Measurements from ENCODE around the gene PRKN.

- TF ChIP-seq, protein P1, sequence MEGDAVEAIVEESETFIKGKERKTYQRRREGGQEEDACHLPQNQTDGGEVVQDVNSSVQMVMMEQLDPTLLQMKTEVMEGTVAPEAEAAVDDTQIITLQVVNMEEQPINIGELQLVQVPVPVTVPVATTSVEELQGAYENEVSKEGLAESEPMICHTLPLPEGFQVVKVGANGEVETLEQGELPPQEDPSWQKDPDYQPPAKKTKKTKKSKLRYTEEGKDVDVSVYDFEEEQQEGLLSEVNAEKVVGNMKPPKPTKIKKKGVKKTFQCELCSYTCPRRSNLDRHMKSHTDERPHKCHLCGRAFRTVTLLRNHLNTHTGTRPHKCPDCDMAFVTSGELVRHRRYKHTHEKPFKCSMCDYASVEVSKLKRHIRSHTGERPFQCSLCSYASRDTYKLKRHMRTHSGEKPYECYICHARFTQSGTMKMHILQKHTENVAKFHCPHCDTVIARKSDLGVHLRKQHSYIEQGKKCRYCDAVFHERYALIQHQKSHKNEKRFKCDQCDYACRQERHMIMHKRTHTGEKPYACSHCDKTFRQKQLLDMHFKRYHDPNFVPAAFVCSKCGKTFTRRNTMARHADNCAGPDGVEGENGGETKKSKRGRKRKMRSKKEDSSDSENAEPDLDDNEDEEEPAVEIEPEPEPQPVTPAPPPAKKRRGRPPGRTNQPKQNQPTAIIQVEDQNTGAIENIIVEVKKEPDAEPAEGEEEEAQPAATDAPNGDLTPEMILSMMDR (IDR thresholded peaks at IDR 0.05; ENCODE audit: extremely low read depth in 1 of 2, insufficient read depth in 1 of 2, low read depth in 1 of 2, low read length in 2 of 2) = no peak
- TF ChIP-seq GATA2 (IDR thresholded peaks at IDR 0.05; ENCODE audit: insufficient read depth, insufficient read length, low read depth, low read length) = no peak
Observed at GRCh38 chr6:162267641-162268040, 459.9 kb downstream of the PRKN start.

Data from endothelial cell of umbilical vein (primary cell).